Right forelimb (tissue), 1 donor: ENCODE measurements around the gene TTC19.
"Not testable (repeated sequence)": the region's sequence is repeated elsewhere in the genome, so short reads cannot be mapped to it uniquely, and the experiment has no call there.

Experiments used
- DNase-seq: peaks from one replicate; pipeline ENCODE4 v3.0.0-alpha.2; 2018

TTC19 gene

GRCh38 chr17:15973834-15974233 is 25.8 kb upstream of the TTC19 start:
- no peak for DNase-seq

GRCh38 chr17:15977894-15978293 is 21.7 kb upstream of the TTC19 start:
- no peak for DNase-seq

GRCh38 chr17:15978606-15979005 is 21.0 kb upstream of the TTC19 start:
- no peak for DNase-seq

- DNase-seq: not testable (repeated sequence)
Observed at GRCh38 chr17:15979013-15979412, 20.6 kb upstream of the TTC19 start.

- DNase-seq: no peak
Observed at GRCh38 chr17:15981208-15981607, 18.4 kb upstream of the TTC19 start.

- DNase-seq: no peak
Observed at GRCh38 chr17:15981646-15982580, 17.7 kb upstream of the TTC19 start.

- DNase-seq: no peak
Observed at GRCh38 chr17:15996322-15996721, 3.3 kb upstream of the TTC19 start.

GRCh38 chr17:15998031-15998562 is 1.5 kb upstream of the TTC19 start:
- DNase-seq: no peak

GRCh38 chr17:15999974-16000827 is 577 bp downstream of the TTC19 start:
- no peak for DNase-seq

- DNase-seq: no peak
Observed at GRCh38 chr17:16001226-16001897, 1.7 kb downstream of the TTC19 start.

- no peak for DNase-seq
Observed at GRCh38 chr17:16002708-16003260, 3.2 kb downstream of the TTC19 start.

GRCh38 chr17:16003841-16004240 is 4.2 kb downstream of the TTC19 start:
- no peak for DNase-seq

- DNase-seq: no peak
Observed at GRCh38 chr17:16005636-16006035, 6.0 kb downstream of the TTC19 start.

- no peak for DNase-seq
Observed at GRCh38 chr17:16007439-16007838, 7.8 kb downstream of the TTC19 start.

- DNase-seq: no peak
Observed at GRCh38 chr17:16013943-16014407, 14.4 kb downstream of the TTC19 start.

- DNase-seq: no peak
Observed at GRCh38 chr17:16019347-16019746, 19.7 kb downstream of the TTC19 start.

GRCh38 chr17:16023881-16024280 is 24.3 kb downstream of the TTC19 start:
- no peak for DNase-seq

- no peak for DNase-seq
Observed at GRCh38 chr17:16025202-16025601, 25.6 kb downstream of the TTC19 start.

- no peak for DNase-seq
Observed at GRCh38 chr17:16026895-16027294, 27.3 kb downstream of the TTC19 start.

- no peak for DNase-seq
Observed at GRCh38 chr17:16027708-16028584, 28.3 kb downstream of the TTC19 start.

GRCh38 chr17:16033729-16034349 is 34.2 kb downstream of the TTC19 start:
- no peak for DNase-seq
